ENCODE data around the gene CYYR1.
"Not testable (repeated sequence)": the region's sequence is repeated elsewhere in the genome, so short reads cannot be mapped to it uniquely, and the experiment has no call there.

The CYYR1 gene

GRCh38 chr21:26491663-26492062 lies 81.4 kb downstream of the CYYR1 start:
- FAIRE-seq (no peak), DNase-seq (ENCODE audit: low spot score) (no peak)

- FAIRE-seq (no peak), DNase-seq (ENCODE audit: low spot score) (no peak)
These were observed 82.3 kb downstream of the CYYR1 start for GRCh38 chr21:26490771-26491170.

- peak; percentile 75 for FAIRE-seq
- DNase-seq (ENCODE audit: low spot score), result no peak
These were observed 83.3 kb downstream of the CYYR1 start for GRCh38 chr21:26489781-26490180.

- FAIRE-seq (no peak), DNase-seq (ENCODE audit: low spot score) (no peak)
These were observed 85.1 kb downstream of the CYYR1 start for GRCh38 chr21:26487981-26488480.

GRCh38 chr21:26473471-26473870 lies 99.6 kb downstream of the CYYR1 start:
- no peak for FAIRE-seq

GRCh38 chr21:26471099-26471471 lies 102.0 kb downstream of the CYYR1 start:
- DNase-seq (ENCODE audit: low spot score), result no peak

More at GRCh38 chr21:26473471-26473870, 99.6 kb downstream of the CYYR1 start:
- no peak for DNase-seq (ENCODE audit: low spot score)

GRCh38 chr21:26470351-26471098 lies 102.6 kb downstream of the CYYR1 start:
- no peak for FAIRE-seq
- no peak for DNase-seq (ENCODE audit: low spot score)

More at GRCh38 chr21:26471099-26471471, 102.0 kb downstream of the CYYR1 start:
- no peak for FAIRE-seq

GRCh38 chr21:26469789-26470188 lies 103.3 kb downstream of the CYYR1 start:
- DNase-seq (ENCODE audit: low spot score) (no peak), FAIRE-seq (no peak)

GRCh38 chr21:26465916-26466315 lies 107.2 kb downstream of the CYYR1 start:
- DNase-seq (ENCODE audit: low spot score) (no peak), FAIRE-seq (no peak)

GRCh38 chr21:26461500-26461899 lies 111.6 kb downstream of the CYYR1 start:
- FAIRE-seq (no peak), DNase-seq (ENCODE audit: low spot score) (no peak)

- FAIRE-seq (no peak), DNase-seq (ENCODE audit: low spot score) (no peak)
These were observed 112.5 kb downstream of the CYYR1 start for GRCh38 chr21:26460621-26461020.

GRCh38 chr21:26458854-26459253 lies 114.2 kb downstream of the CYYR1 start:
- not testable (repeated sequence) for FAIRE-seq

GRCh38 chr21:26457817-26458216 lies 115.3 kb downstream of the CYYR1 start:
- FAIRE-seq (no peak), DNase-seq (ENCODE audit: low spot score) (no peak)

More at GRCh38 chr21:26458854-26459253, 114.2 kb downstream of the CYYR1 start:
- not testable (repeated sequence) for DNase-seq (ENCODE audit: low spot score)

- DNase-seq (ENCODE audit: low spot score) (no peak), FAIRE-seq (no peak)
These were observed 119.8 kb downstream of the CYYR1 start for GRCh38 chr21:26453267-26453666.

GRCh38 chr21:26451081-26451740 lies 121.9 kb downstream of the CYYR1 start:
- no peak for FAIRE-seq
- no peak for DNase-seq (ENCODE audit: low spot score)

GRCh38 chr21:26449161-26449560 lies 123.9 kb downstream of the CYYR1 start:
- FAIRE-seq (no peak), DNase-seq (ENCODE audit: low spot score) (no peak)

GRCh38 chr21:26448751-26449150 lies 124.3 kb downstream of the CYYR1 start:
- FAIRE-seq (no peak), DNase-seq (ENCODE audit: low spot score) (no peak)

GRCh38 chr21:26447932-26448475 lies 125.1 kb downstream of the CYYR1 start:
- no peak for DNase-seq (ENCODE audit: low spot score)
- FAIRE-seq, result no peak

GRCh38 chr21:26445440-26445839 lies 127.6 kb downstream of the CYYR1 start:
- DNase-seq (ENCODE audit: low spot score), result no peak
- FAIRE-seq, result no peak

GRCh38 chr21:26444646-26445045 lies 128.4 kb downstream of the CYYR1 start:
- DNase-seq (ENCODE audit: low spot score) (no peak), FAIRE-seq (no peak)

GRCh38 chr21:26443867-26444266 lies 129.2 kb downstream of the CYYR1 start:
- DNase-seq (ENCODE audit: low spot score), result no peak
- FAIRE-seq, result no peak

GRCh38 chr21:26443291-26443690 lies 129.8 kb downstream of the CYYR1 start:
- DNase-seq (ENCODE audit: low spot score) (no peak), FAIRE-seq (no peak)
